Measurements from ENCODE around the gene PON3.

The PON3 gene

GRCh38 chr7:95323410-95324129 lies 72.6 kb downstream of the PON3 start:
- DNase-seq (ENCODE audit: low spot score) = no peak
- TF ChIP-seq, protein P1, sequence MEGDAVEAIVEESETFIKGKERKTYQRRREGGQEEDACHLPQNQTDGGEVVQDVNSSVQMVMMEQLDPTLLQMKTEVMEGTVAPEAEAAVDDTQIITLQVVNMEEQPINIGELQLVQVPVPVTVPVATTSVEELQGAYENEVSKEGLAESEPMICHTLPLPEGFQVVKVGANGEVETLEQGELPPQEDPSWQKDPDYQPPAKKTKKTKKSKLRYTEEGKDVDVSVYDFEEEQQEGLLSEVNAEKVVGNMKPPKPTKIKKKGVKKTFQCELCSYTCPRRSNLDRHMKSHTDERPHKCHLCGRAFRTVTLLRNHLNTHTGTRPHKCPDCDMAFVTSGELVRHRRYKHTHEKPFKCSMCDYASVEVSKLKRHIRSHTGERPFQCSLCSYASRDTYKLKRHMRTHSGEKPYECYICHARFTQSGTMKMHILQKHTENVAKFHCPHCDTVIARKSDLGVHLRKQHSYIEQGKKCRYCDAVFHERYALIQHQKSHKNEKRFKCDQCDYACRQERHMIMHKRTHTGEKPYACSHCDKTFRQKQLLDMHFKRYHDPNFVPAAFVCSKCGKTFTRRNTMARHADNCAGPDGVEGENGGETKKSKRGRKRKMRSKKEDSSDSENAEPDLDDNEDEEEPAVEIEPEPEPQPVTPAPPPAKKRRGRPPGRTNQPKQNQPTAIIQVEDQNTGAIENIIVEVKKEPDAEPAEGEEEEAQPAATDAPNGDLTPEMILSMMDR (IDR thresholded peaks at IDR 0.05; ENCODE audit: borderline replicate concordance, control extremely low read depth, extremely low read depth, insufficient read depth, missing control alignments) = no peak
- in situ Hi-C loops (cut with MboI; ENCODE audit: low sequenced_read_pairs, unreplicated experiment) = no loop called here

DNA sequence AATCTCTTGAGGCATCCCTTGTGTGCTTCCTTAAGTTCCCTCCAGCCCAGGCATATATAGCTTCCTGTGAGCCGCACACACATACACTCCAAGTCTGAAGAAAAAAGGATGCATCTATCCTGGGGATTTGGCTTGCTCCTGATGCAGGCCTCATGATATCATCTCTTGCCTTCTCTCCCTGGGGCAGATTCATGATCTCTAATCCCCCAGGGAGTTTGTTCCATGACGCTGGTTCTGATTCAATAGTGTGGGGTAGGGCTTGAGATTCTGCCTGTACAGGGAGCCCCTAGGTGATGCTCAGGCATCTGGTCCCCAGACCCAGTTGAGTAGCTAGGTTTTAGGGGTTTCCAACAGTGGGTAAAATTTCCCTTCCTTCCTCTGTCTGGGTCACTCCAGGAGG lies 73.3 kb downstream of the PON3 start:
- in situ Hi-C loops (cut with MboI; ENCODE audit: low sequenced_read_pairs, unreplicated experiment) = no loop called here
- no peak for DNase-seq (ENCODE audit: low spot score)
- TF ChIP-seq, protein P1 (IDR thresholded peaks at IDR 0.05; ENCODE audit: borderline replicate concordance, control extremely low read depth, extremely low read depth, insufficient read depth, missing control alignments) = no peak

- no peak for DNase-seq (ENCODE audit: low spot score)
- TF ChIP-seq, protein P1 (IDR thresholded peaks at IDR 0.05; ENCODE audit: borderline replicate concordance, control extremely low read depth, extremely low read depth, insufficient read depth, missing control alignments) = no peak
- in situ Hi-C loops (cut with MboI; ENCODE audit: low sequenced_read_pairs, unreplicated experiment) = no loop called here
Observed at GRCh38 chr7:95322396-95322795, 73.8 kb downstream of the PON3 start.

DNA sequence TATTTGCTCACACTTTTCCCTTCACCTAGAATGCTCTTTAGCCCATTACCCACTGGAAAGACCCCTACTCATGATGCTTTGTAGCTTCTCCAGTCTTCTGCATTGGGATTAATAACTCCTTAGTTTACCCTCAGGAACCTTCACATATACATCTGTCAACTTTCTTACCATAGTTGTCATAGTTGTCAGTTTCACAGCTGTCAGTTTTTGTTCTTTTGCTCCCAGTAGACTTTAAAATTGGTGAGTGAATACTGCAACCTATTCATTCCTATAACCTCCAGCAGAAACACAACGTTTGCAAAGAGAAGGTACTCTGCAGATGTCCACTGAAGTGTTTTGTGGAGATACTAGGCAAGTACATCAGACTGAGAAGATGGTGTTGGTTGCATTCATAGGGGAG lies 74.5 kb downstream of the PON3 start:
- DNase-seq (ENCODE audit: low spot score) = no peak
- TF ChIP-seq, protein P1 (IDR thresholded peaks at IDR 0.05; ENCODE audit: borderline replicate concordance, control extremely low read depth, extremely low read depth, insufficient read depth, missing control alignments) = no peak
- in situ Hi-C loops (cut with MboI; ENCODE audit: low sequenced_read_pairs, unreplicated experiment) = no loop called here

DNA sequence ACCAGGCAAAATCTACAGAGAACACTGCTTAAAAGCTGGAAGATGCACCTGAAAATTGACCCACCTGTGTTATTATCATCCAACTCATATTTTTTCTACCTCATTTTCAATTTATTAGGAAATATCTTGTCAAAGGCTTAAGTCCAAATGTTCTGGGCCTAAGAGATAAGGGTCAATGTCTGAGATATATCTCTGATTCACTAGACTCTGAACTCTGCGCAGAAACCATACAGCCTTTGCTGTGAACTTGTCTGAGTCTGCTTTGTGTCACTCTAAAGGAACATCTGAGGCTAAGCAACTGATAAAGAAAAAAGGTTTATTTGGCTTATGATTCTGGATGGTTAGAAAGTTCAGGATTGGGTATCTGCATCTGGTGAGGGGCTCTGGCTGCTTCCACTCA lies 75.5 kb downstream of the PON3 start:
- DNase-seq (ENCODE audit: low spot score) = no peak
- in situ Hi-C loops (cut with MboI; ENCODE audit: low sequenced_read_pairs, unreplicated experiment) = no loop called here
- TF ChIP-seq, protein P1 (IDR thresholded peaks at IDR 0.05; ENCODE audit: borderline replicate concordance, control extremely low read depth, extremely low read depth, insufficient read depth, missing control alignments) = no peak

GRCh38 chr7:95319570-95319969 lies 76.6 kb downstream of the PON3 start:
- TF ChIP-seq, protein P1 (IDR thresholded peaks at IDR 0.05; ENCODE audit: borderline replicate concordance, control extremely low read depth, extremely low read depth, insufficient read depth, missing control alignments) = no peak
- DNase-seq (ENCODE audit: low spot score) = no peak
- in situ Hi-C loops (cut with MboI; ENCODE audit: low sequenced_read_pairs, unreplicated experiment) = no loop called here

Measured in GM13976 (cell line).